Endothelial cell of hepatic sinusoid (primary cell): ENCODE data around the gene PRKRIP1.
"Not testable (repeated sequence)": the region's sequence is repeated elsewhere in the genome, so short reads cannot be mapped to it uniquely, and the experiment has no call there.

ENCODE experiments used
- in situ Hi-C: cut with HindIII; loops from 2 replicates; pipeline ENCODE4 v1.10.0; 2017; ENCODE audit warnings: low sequenced_read_pairs

The PRKRIP1 gene

GRCh38 chr7:102474736-102475435 is 78.7 kb downstream of the PRKRIP1 start:
- in situ Hi-C loops, result not testable (repeated sequence)
